H54 (cell line): ENCODE measurements around the gene UTP3.
"Not testable (repeated sequence)": the region's sequence is repeated elsewhere in the genome, so short reads cannot be mapped to it uniquely, and the experiment has no call there.

Experiments
- DNase-seq: peaks from one replicate; pipeline ENCODE4 v3.0.0; 2011; ENCODE audit warnings: low spot score, mixed read lengths; ENCODE audit not compliant: insufficient read length
- FAIRE-seq: peaks from 3 replicates; lab custom pipeline; 2011; peaks lifted over from hg19 to GRCh38; lab: Jason Lieb, UNC
- POLR2A ChIP-seq: IDR thresholded peaks from 2 replicates; pipeline ENCODE4 v1.6.1; 2011; ENCODE audit warnings: low read depth, mild to moderate bottlenecking, low read length

Gene UTP3

DNA sequence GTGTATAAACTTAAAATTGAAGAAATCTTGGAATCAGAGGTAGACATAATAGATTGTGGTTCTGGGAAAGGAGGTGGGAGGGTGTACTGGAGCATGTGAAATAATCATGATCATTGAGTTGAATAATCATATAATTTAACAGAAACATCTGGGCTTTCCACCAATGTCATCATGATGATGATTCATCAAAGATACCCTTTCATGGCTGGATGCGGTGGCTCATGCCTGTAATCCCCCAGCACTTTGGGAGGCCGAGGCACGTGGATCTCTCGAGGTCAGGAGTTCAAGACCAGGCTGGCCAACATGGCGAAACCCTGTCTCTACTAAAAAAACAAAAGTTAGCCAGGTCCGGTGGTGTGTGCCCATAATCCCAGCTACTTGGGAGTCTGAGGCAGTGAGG lies 26.8 kb downstream of the UTP3 start:
- DNase-seq, result no peak
- TF ChIP-seq POLR2A, result no peak
- FAIRE-seq, result no peak

- DNase-seq (no peak), FAIRE-seq (no peak)
- TF ChIP-seq POLR2A, result no peak
Observed at GRCh38 chr4:70718811-70719604, 30.7 kb downstream of the UTP3 start.

DNA sequence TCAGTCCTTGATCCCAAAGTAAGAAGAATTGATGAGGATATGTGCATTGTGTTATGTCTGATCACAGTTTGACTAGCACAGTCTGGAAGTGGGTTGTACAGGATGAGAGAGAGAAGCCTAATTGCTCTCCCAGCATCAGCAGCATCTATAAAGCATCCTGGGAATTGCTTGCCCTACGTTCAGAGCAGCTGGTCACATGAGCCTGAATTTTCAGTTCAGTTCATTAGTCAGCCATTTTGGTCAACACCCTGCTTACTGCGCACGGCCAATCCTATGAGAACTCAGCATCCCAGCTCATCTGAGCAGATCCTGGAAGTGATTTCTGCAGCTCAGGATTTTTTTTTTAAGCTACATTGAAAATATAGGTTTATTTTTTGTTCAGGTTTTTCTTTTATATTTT lies 33.4 kb downstream of the UTP3 start, which contains the start of gene RUFY3:
Gene RUFY3 (plus strand): TSS at position 218 of the 400 bp plus-strand sequence. CDS start 610 bp downstream, outside the sequence.
- DNase-seq, result peak; percentile 42
- peak; percentile 40; the same call in 1 of the 2 replicates for TF ChIP-seq POLR2A
- peak; percentile 95 for FAIRE-seq

- peak; percentile 89 for FAIRE-seq
- no peak for DNase-seq
- TF ChIP-seq POLR2A, result no peak
Observed at GRCh38 chr4:70722199-70722791, 34.0 kb downstream of the UTP3 start.

DNA sequence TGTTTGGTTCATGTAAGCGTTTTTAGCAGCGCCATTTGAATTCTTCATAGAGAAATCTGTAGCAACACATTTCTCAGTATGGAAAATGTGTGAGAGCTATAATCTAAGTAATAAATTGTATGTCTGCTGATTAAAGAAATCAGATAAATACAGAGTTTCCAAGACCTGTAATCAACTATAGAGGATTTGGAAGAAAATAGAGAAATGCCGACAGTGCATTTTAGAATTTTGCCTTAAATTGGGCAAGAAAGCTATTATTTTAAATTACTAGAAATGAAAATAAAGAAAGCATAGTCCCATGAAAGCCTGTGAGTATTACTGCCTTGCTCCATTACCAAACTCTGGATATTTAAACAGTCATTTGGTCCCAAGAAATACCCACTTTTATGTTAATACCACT lies 36.1 kb downstream of the UTP3 start:
- TF ChIP-seq POLR2A, result no peak
- DNase-seq (no peak), FAIRE-seq (no peak)

- TF ChIP-seq POLR2A, result no peak
- FAIRE-seq (no peak), DNase-seq (no peak)
Observed at GRCh38 chr4:70725633-70726032, 37.3 kb downstream of the UTP3 start.

- DNase-seq, result not testable (repeated sequence)
Observed at GRCh38 chr4:70726515-70726914, 38.2 kb downstream of the UTP3 start.

GRCh38 chr4:70728091-70728490 lies 39.8 kb downstream of the UTP3 start:
- FAIRE-seq, result no peak

More at GRCh38 chr4:70726515-70726914, 38.2 kb downstream of the UTP3 start:
- not testable (repeated sequence) for FAIRE-seq

GRCh38 chr4:70732878-70733277 lies 44.5 kb downstream of the UTP3 start:
- not testable (repeated sequence) for DNase-seq, FAIRE-seq

More at GRCh38 chr4:70728091-70728490, 39.8 kb downstream of the UTP3 start:
- no peak for TF ChIP-seq POLR2A
- no peak for DNase-seq

DNA sequence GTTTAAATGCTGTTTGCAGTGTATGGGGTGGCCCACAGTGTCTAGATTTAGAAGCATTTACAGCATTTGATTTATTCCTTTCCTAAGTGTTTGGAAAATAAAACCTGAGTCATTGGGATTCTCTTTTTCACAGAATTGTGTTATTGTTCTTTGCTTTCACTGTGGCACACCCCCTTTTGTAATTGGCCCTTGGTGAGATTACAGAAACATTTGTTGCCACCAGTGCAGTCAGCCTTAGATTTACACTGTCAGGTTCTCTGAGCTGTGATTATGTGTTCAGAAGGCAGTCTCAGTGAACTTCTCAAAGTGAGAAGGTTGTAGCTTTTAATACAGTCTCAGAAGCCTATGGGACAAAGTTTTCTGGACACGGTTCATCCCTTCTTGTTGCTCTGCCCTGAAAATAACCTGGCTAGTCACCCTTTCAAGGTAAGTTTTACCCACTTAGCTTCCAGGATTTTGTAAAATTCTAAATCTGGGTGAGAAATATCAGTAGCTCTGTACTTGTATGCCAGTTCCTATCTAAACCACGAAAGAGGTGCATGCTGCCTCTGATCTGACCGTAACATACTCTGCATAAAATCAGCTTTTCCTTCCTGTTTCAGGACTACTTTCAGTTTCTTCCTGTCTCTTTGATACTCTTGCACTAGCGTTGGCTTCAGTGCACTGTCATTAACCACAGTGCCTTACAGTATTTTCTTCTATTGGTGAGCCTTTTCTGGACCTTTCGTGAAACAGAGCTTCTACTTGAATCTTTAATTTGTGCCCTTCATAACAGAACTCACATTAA lies 46.0 kb downstream of the UTP3 start:
- FAIRE-seq (peak; percentile 55), DNase-seq (no peak)
- TF ChIP-seq POLR2A, result no peak

GRCh38 chr4:70734971-70735370 lies 46.6 kb downstream of the UTP3 start:
- DNase-seq (no peak), FAIRE-seq (no peak)
- no peak for TF ChIP-seq POLR2A

DNA sequence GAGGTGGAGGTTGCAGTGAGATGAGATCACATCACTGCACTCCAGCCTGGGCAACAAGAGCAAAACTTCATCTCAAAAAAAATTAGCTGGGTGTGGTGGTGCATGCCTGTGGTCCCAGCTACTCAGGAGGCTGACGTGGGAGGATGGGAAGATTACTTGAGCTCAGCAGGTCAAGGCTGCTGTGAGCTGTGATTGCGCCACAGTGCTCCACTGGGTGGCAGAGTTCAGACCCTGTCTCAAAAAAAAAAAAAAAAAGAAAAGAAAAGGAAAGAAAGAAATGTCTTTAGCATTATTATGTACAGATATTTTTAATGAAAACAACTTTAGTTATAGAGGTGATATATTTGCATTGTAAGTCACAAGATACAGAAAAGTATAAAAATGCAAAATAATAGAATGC lies 47.6 kb downstream of the UTP3 start:
- FAIRE-seq, DNase-seq: not testable (repeated sequence)

DNA sequence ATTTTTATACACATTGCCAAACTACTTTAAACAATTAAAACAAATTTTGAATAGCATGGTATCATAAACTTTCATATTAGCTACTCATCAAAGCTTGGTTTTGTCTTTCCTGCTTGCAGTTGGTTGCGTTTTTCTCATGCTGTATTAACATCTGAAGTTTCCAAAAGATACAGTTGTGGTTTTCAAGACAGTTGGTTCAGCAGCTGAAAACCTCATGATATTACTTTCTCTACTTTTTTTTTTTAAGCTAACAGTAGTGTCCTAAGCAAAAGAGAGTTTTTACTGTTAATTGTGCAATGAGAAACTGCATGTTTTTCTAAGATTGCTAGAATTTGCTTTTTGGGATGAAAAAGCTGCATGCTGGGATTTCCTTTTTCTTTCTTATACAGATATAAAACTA lies 48.7 kb downstream of the UTP3 start:
- TF ChIP-seq POLR2A, result no peak
- no peak for FAIRE-seq
- no peak for DNase-seq

GRCh38 chr4:70737409-70737808 lies 49.1 kb downstream of the UTP3 start:
- FAIRE-seq (no peak), DNase-seq (no peak)
- TF ChIP-seq POLR2A, result no peak
